Left lung (tissue), 10 donors: Measurements from ENCODE around the gene CDK5RAP3. TPM values are rescaled to one million over a fixed set of nuclear protein-coding genes. Genes with fewer than 3 reads are reported as not detected.
A peak's percentile ranks its signal among the peaks of the same experiment; 100 is the strongest.

Source experiments
- ATAC-seq: fragments of 200-7000 bp; cut with Tn5 transposase; one replicate; pipeline ENCODE4 v1.9.1; 2020; ENCODE audit warnings: moderate library complexity
- DNase-seq, 4 donors: peaks; one replicate each; pipeline ENCODE4 v3.0.0-alpha.2; 2013 to 2020
- H3K27ac ChIP-seq, 2 donors: fragments of 200-600 bp; sonication (generic) in 1 of 2; one replicate each; pipeline versions ENCODE4 v1.5.0 to v1.8.0; 2020 to 2021
- H3K27me3 ChIP-seq, 2 donors: fragments of 200-600 bp; sonication (generic) in 1 of 2; one replicate each; pipeline versions ENCODE4 v1.5.0 to v1.8.0; 2020 to 2021
- H3K36me3 ChIP-seq, 2 donors: fragments of 200-600 bp; sonication (generic) in 1 of 2; one replicate each; pipeline versions ENCODE4 v1.5.0 to v1.8.0; 2020 to 2021
- H3K4me1 ChIP-seq, 2 donors: fragments of 200-600 bp; one replicate each; pipeline ENCODE4 v1.8.0; 2021
- H3K4me3 ChIP-seq, 2 donors: fragments of 200-600 bp; sonication (generic) in 1 of 2; one replicate each; pipeline versions ENCODE4 v1.5.0 to v1.8.0; 2020 to 2021; ENCODE audit warnings: mild to moderate bottlenecking in 1 of 2
- H3K9me3 ChIP-seq, 2 donors: fragments of 200-600 bp; sonication (generic) in 1 of 2; one replicate each; pipeline versions ENCODE4 v1.5.0 to v1.8.0; 2020 to 2021
- intact Hi-C, 2 donors: fragments of 100-400 bp; cut with DNase I; formaldehyde crosslinking; loops; one replicate each; pipeline versions ENCODE4 v1.11.2 to v1.14.2; 2022
- polyA plus RNA-seq, 6 donors: library from polyadenylated mRNA; unstranded; fragments of 120-200 nt; gene quantifications; one replicate each; pipeline ENCODE4 v1.2.1, GENCODE V29; 2013; ENCODE audit not compliant: insufficient read length in 6 of 6
- total RNA-seq, 2 donors: library from RNA; stranded (reverse); fragmentation: NEBNext Ultra II Directional; extraction: Animal tissue kit (Norgen Biotek cat#: 25700); gene quantifications; one replicate each; pipeline ENCODE4 v1.2.1, GENCODE V29; 2021
- TF ChIP-seq, protein P1 (sequence below), 2 donors: fragments of 200-600 bp; sonication (generic) in 1 of 2; IDR thresholded peaks; one replicate each; pipeline versions ENCODE4 v1.5.0 to v1.8.0; 2021; ENCODE audit warnings: antibody characterized with exemption in 2 of 2
- donor health status: DM: no; HTN: yes; CAD: no.
- donor health status: DM: no; HTN: no; CAD: no.

Gene CDK5RAP3
- total and polyA plus RNA-seq, 8 donors: 136 to 182 (median 159) TPM

DNA sequence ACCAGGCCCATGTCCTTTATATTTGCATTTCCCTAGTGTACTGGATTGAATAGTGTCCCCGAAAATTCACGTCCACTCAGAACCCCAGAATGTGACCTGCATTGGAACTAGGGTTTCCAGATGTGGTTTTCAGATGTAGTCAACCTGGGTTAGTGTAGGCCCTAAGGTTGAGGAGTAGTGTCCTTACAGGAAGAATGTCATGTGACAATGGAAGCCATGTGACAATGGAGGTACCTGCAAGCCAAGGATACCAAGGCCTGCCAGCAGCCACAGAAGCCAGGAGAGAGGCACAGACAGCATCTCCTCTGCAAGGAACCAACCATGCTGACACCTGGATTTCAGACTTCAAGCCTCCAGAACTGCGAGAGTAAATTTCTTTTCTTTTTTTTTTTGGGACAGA lies 8.0 kb upstream of the CDK5RAP3 start:
- TF ChIP-seq, protein P1, sequence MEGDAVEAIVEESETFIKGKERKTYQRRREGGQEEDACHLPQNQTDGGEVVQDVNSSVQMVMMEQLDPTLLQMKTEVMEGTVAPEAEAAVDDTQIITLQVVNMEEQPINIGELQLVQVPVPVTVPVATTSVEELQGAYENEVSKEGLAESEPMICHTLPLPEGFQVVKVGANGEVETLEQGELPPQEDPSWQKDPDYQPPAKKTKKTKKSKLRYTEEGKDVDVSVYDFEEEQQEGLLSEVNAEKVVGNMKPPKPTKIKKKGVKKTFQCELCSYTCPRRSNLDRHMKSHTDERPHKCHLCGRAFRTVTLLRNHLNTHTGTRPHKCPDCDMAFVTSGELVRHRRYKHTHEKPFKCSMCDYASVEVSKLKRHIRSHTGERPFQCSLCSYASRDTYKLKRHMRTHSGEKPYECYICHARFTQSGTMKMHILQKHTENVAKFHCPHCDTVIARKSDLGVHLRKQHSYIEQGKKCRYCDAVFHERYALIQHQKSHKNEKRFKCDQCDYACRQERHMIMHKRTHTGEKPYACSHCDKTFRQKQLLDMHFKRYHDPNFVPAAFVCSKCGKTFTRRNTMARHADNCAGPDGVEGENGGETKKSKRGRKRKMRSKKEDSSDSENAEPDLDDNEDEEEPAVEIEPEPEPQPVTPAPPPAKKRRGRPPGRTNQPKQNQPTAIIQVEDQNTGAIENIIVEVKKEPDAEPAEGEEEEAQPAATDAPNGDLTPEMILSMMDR (IDR thresholded peaks at IDR 0.05): no peak
- intact Hi-C loops: no loop called here
- no peak overlapping the region for H3K4me3 ChIP-seq
- H3K27ac ChIP-seq: no peak overlapping the region
- no peak for DNase-seq
- ATAC-seq: no peak
- H3K36me3 ChIP-seq: no peaks in the 10 kb centered on the region
- H3K27me3 ChIP-seq: no peaks in the 10 kb centered on the region
- H3K9me3 ChIP-seq: no peaks in the 10 kb centered on the region
- H3K4me1 ChIP-seq: no peaks in the 10 kb centered on the region

DNA sequence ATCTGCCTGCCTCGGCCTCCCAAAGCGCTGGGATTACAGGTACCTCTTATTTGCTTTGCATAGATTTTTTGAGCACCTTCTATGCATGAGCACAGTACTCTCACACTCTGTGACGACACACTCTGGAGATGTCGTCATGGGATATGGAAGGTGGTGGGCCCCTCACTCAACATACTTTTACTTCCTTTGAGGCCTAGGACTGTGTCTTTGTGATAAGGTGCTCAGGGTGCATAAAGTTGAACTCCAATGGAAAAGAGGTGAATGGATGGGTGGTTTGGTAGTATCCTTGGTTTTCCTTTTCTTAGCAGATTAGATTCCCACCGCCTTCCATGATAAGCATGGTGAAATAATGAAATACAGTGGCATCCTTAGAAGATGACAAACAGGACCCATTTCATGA lies 6.1 kb upstream of the CDK5RAP3 start:
- intact Hi-C loops: no loop called here
- Histone ChIP-seq H3K9me3 (no peaks in the 10 kb centered on the region), H3K36me3 (no peaks in the 10 kb centered on the region), H3K27me3 (no peaks in the 10 kb centered on the region), H3K4me3 (no peak overlapping the region), H3K4me1 (peaks cover 0 to 3% of the 10 kb centered on the region in 2 donors), H3K27ac (no peak overlapping the region)
- DNase-seq (no peak), ATAC-seq (no peak)
- TF ChIP-seq, protein P1 (IDR thresholded peaks at IDR 0.05): no peak

DNA sequence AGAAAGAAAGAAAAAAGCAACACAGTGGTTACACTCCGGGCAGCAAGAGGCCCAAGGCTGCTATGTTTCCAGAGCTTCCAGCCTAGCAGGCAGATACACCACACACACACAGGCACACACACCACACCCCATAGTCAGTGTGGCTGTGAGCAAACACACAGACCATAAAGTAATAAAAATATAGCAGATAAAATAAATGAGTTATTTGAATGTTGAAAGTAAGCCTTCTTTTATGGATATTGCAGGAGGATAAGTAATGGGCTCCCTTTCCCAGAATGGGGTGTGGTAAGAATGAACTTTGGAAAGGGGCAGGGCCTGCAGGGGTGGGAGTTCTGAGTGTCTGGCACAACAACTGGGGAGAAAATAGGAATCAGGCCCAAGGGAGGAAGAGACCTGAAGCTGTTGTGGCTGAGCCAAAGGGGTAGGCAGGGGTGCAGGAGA lies 4.8 kb upstream of the CDK5RAP3 start:
- intact Hi-C loops: no loop called here
- Histone ChIP-seq H3K36me3 (no peaks in the 10 kb centered on the region), H3K4me1 (peaks cover 0 to 10% of the 10 kb centered on the region in 2 donors), H3K4me3 (no peak overlapping the region), H3K9me3 (no peaks in the 10 kb centered on the region), H3K27me3 (no peaks in the 10 kb centered on the region), H3K27ac (peak overlapping the region in 1 of 2 donors; percentile 10)
- no peak for ATAC-seq
- TF ChIP-seq, protein P1 (IDR thresholded peaks at IDR 0.05): no peak
- no peak for DNase-seq

DNA sequence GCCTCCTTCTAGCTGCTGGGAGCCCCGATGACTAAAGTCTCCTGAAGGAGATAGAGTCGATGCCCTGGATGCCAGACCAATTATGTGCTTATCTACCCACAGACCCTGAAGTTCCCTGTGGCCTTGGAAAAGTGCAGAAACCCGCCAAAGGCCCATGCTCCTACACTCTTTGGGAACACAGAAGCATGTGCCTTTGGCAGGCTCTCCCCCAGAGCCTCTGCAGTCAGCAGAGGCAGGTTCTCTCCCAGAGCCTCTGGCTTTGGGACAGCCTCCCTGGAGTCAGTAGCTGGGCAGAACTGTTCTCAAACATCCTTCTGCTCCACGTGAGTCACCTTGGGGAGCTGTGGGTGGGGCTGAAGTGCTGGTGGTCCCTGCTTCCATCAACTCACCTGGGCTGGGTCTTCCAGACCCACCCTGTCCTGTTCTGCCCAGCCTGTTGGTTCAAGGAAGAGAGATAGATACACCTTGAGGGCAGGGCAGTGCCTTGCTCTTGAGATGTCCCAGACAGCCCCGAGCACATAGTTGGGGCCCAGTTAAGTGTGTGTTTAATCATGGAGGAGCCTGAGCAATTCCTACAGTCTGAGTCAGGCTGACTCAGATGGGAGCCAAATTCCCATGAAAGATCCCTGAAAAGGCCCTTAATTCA lies 3.2 kb upstream of the CDK5RAP3 start:
- Histone ChIP-seq H3K9me3 (no peaks in the 10 kb centered on the region), H3K36me3 (no peaks in the 10 kb centered on the region), H3K4me3 (no peak overlapping the region), H3K27me3 (no peaks in the 10 kb centered on the region), H3K27ac (peak overlapping the region in 1 of 2 donors; percentile 23), H3K4me1 (peaks cover 9 to 22% of the 10 kb centered on the region in 2 donors)
- no peak for DNase-seq
- TF ChIP-seq, protein P1 (IDR thresholded peaks at IDR 0.05): no peak
- ATAC-seq: no peak
- intact Hi-C loops: no loop called here

DNA sequence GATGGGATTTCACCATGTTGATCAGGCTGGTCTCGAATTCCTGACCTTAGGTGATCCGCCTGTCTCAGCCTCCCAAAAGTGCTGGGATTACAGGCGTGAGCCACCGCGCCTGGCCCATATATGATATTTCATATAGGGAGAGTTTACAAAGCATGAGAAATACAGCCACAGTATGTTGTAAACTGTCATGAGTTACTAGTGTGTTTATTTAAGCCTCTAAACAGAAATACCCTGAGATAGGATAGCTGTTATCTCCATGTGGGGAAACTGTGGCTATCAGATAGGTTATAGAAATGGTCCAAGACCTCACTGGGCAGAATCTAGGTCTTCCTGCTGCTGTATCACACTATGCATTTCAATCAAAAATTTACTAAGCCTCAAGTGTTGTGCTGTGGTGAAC lies 2.1 kb upstream of the CDK5RAP3 start:
- DNase-seq (no peak), ATAC-seq (no peak)
- Histone ChIP-seq H3K9me3 (no peaks in the 10 kb centered on the region), H3K4me1 (peaks cover 9 to 22% of the 10 kb centered on the region in 2 donors), H3K36me3 (peaks cover 0 to 6% of the 10 kb centered on the region in 2 donors), H3K27me3 (no peaks in the 10 kb centered on the region), H3K27ac (no peak overlapping the region), H3K4me3 (no peak overlapping the region)
- intact Hi-C loops: no loop called here
- TF ChIP-seq, protein P1 (IDR thresholded peaks at IDR 0.05): no peak
